ENCODE data around the gene EVA1A.
"Not testable (repeated sequence)": the region's sequence is repeated elsewhere in the genome, so short reads cannot be mapped to it uniquely, and the experiment has no call there.

Gene EVA1A

DNA sequence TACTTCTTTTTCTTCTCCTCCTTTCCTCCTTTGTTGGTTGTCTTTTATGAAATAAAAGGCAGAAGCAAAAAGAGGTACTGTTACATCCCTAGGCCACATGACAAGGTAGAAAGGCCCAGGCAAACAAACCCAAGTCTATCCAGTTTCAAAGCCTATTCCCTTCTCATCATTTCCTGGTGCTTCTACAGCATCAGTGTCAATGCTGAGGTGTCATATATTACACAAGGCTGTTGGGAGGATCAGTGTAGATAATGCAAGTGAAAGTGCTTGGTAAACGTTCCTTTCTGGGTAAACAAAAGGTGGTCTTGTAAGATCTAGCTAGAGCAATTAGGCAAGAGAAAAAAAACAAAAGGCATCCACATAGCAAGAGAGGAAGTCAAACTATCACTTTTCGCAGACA is 64.9 kb downstream of the EVA1A start:
- no peak for TF ChIP-seq GATA1 (IDR thresholded peaks at IDR 0.05; ENCODE audit: low read depth, low read length)
- no peak for TF ChIP-seq POLR2A (IDR thresholded peaks at IDR 0.05; ENCODE audit: low read length)
- DNase-seq = no peak

DNA sequence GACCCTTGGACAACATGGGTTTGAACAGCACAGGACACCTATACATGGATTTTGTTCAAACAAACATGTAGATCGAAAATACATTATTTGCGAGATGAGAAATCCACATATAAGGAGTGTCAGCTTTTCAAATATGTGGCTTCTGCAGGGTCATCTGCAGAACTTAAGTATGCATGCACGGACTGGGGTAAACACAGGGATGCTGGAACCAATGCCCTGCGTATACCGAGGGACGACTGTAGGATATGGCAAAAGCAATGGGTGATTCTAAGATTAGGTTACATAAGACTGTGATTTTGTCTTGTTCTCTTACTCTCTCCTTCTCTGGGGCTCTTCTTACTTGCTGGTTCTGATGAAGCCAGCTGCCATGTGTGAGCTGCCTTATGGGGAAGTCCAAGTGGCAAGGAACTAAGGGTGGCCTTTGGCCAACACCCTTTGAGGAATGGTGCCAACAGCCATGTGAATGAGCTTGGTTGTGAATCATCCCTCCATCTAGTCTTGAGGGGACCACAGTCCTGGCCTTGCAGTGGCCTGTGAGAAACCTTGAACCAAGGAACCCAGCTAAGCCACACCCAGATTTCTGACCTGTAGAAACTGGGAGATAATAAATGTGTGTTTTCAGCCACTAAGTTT is 66.5 kb downstream of the EVA1A start:
- TF ChIP-seq POLR2A (IDR thresholded peaks at IDR 0.05; ENCODE audit: low read length) (no peak), GATA1 (IDR thresholded peaks at IDR 0.05; ENCODE audit: low read depth, low read length) (no peak)
- no peak for DNase-seq

DNA sequence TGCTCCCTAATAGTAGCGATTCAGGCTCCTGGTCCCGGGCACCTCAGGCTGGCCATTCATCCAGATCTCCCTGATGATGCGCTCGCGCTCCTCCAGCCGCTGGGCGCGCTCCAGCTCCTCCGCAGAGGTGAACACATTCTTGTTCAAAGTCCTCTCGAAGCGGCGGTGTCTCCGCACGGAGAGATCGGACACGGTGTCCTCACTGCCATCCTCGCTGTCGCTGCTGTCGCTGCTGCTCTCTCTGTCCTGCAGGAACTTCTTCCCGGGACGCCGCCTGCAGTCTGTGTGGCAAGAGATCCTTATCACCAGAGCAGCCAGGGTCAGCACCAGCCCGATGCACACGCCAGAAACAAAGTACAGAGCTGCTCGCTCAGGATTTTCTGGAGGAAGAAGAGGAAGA is 67.5 kb downstream of the EVA1A start:
- TF ChIP-seq GATA1 (IDR thresholded peaks at IDR 0.05; ENCODE audit: low read depth, low read length) (no peak), POLR2A (IDR thresholded peaks at IDR 0.05; ENCODE audit: low read length) (no peak)
- no peak for DNase-seq

DNA sequence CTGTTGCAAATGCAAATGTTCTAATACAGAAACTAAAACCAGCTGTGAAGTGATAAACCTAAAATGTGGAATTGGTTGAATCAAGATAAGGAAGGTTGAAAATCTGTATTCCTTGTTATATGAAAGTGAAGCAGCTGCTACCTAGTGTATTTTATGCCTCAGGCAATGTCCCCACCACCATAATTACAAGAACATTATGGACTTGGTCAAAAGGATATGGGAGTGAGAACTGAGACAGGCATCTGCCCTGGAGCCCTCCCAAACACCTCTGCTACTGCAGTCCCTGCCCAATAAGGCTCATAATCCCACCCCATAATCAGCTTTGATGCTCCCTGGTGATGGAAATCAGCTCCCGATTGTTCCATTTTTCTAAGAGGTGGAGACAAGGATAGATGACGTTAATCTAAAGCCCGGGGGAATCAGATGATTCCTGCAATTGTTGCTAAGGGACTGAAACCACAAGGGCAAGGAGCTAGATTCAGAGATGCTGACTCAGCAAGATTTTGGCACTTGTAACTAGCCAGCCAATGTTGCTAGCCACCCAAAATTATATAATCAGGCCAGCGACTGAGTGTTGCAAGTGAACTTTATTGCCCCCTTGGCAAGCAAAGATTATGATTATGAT is 69.5 kb downstream of the EVA1A start:
- TF ChIP-seq POLR2A (IDR thresholded peaks at IDR 0.05; ENCODE audit: low read length) (no peak), GATA1 (IDR thresholded peaks at IDR 0.05; ENCODE audit: low read depth, low read length) (no peak)
- DNase-seq = no peak

DNA sequence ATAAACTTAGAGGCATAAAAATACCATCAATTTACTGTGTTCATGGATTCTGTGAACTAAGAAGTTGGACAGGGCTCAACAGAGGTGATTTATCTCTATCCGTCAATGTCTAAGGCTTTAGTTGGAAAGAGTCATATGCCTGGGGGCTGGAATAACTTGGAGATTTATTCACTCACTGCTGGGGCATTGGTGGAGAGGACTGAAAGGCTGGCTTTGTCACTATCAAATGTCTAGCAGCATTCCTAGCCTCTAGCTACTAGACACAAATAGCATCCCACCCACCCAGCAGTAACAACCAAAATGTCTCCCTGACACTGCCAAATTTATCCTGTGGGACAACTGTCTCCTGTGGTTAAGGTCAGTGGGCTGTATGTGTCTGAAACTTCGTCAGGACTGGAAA is 71.0 kb downstream of the EVA1A start:
- DNase-seq = no peak
- TF ChIP-seq GATA1 (IDR thresholded peaks at IDR 0.05; ENCODE audit: low read depth, low read length) (no peak), POLR2A (IDR thresholded peaks at IDR 0.05; ENCODE audit: low read length) (no peak)

DNA sequence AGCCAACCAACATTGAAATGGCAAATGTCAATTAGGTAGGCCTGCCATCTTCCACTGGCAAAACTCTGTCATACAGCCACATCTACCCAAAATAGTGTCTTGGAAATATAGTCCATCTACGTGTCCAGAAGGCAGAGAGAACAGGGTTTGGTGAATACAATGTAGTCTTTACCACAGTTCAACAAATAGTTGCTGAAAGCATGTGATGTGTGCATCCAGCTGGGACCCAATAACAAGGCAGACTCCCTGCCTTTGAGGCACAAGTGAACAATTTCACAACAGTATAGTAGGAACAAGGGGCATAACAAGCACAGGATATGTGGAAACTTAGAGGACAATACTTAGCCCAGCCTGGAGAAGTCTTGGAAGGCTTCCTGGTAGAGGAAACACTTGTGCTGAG is 72.6 kb downstream of the EVA1A start:
- no peak for DNase-seq
- no peak for TF ChIP-seq GATA1 (IDR thresholded peaks at IDR 0.05; ENCODE audit: low read depth, low read length)
- TF ChIP-seq POLR2A (IDR thresholded peaks at IDR 0.05; ENCODE audit: low read length) = no peak

DNA sequence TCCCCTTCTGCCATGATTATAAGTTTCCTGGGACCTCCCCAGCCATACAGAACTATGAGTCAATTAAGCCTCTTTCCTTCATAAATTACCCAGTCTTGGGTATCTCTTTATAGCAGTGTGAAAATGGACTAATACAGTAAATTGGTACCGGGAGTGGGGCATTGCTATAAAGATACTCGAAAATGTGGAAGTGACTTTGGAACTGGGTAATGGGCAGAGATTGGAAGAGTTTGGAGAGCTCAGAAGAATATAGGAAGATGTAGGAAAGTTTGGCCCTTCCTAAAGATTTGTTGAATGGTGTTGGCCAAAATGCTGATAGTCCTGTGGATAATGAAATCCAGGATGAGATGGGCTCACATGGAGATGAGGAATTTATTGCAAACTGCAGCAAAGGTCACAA is 74.0 kb downstream of the EVA1A start:
- DNase-seq = not testable (repeated sequence)

DNA sequence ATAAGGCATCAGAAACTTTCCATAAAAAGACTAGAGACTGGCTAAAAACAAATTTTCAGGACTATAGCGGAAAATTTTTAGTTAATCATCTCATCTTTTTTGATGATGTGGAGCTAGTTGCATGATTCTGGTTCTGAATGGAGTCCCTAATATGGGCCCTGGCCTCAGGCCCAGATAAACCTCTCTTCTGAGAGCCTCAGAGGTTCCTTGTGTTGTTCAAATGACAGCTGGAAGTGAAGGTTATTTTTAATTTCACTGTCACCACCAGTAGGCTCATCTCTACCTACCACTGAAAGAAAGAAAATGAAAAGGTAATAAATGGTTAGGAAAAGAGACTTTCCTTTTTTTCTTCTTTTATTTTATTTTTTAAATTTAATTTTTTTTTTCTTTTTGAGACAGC is 75.9 kb downstream of the EVA1A start:
- no peak for DNase-seq
- TF ChIP-seq POLR2A (IDR thresholded peaks at IDR 0.05; ENCODE audit: low read length) (no peak), GATA1 (IDR thresholded peaks at IDR 0.05; ENCODE audit: low read depth, low read length) (no peak)

DNA sequence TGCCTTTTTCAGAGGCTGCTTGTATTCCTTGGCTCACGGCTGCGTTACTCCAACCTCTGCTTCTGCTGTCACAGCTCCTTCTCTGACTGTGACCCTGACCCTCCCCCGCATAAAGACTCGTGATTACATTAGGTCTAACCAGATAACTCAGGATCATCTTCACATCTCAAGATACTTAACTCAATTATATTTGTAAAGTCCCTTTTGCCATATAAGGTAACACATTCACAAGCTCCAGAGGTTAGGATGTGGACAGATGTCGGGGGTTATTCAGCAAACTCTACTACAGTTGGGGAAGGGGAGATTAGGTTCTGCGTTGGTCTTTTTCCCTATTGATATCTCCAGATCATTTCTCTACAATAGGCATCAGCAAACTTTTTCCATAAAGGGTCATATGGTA is 76.9 kb downstream of the EVA1A start:
- no peak for DNase-seq
- TF ChIP-seq GATA1 (IDR thresholded peaks at IDR 0.05; ENCODE audit: low read depth, low read length) (no peak), POLR2A (IDR thresholded peaks at IDR 0.05; ENCODE audit: low read length) (no peak)

DNA sequence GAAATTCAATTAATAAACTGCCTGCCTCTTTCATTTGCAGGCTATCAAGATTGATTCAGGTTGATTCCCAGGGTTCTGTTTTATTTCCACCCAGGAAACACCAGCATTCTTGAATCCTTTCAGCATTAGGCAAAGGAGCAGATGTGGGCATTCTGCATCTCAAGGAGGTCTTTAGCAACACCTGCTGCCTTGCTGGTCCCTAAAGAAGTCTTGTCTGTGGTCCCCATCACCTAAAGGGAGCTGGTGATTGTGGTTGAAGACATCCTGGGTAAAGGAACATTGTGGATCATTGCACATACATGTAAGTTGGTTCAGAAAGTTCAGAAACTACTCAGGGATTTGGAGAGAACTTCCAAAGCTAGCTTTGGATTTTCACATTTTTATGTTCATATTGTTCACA is 78.3 kb downstream of the EVA1A start:
- no peak for TF ChIP-seq POLR2A (IDR thresholded peaks at IDR 0.05; ENCODE audit: low read length)
- no peak for TF ChIP-seq GATA1 (IDR thresholded peaks at IDR 0.05; ENCODE audit: low read depth, low read length)
- no peak for DNase-seq

DNA sequence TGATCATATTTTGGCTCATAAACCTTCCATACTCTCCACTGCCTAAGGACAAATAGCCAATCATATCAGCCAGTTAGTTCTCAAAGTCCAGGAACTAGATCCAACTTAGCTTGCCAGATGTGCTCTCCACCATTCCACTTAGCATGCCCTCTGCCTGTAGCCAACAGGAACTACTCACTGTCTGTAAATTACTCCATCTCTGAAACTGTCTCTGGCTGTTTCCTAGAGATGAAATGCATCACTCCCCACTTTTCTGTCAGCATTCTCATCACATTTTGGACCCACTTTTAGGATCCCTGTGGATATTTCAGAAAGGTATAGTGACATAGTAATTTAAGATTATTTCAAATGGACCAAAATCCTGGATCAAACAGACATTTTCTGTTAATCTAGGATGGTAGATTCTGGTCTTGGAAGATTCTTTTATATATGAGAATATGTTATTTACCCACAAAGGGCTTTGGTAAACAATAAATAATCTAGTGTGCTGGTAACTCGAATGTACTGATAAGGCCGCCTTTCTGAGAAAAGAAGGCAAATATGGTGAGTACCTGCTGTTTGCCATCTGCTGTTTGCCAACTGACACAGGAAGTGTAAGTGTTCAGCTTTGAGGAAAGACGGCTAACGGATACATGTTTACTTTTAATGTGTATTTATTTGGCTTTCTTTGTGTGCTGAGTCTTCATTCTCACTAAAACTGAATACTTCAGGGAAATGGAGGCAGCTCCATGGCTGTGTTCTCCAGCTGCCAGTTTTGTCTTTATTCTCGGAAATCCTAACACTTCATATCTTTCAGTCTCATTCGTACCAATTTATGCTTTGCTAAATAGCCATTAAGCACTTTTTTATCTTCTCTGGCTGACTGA is 79.5 kb downstream of the EVA1A start:
- no peak for TF ChIP-seq GATA1 (IDR thresholded peaks at IDR 0.05; ENCODE audit: low read depth, low read length)
- TF ChIP-seq POLR2A (IDR thresholded peaks at IDR 0.05; ENCODE audit: low read length) = no peak

DNA sequence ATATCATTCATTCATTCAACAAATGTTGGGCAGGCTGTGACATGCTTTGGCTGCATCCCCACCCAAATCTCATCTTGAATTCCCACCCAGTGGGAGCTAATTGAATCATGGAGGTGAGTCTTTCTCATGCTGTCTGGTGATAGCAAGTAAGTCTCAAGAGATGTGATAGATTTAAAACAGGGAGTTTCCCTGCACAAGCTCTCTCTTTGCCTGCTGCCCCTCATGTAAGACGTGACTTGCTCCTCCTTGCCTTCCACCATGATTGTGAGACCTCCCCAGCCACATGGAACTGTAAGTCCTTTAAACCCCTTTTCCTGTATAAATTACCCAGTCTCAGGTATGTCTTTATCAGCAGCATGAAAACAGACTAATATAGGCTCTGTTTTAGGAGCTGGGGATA is 83.0 kb downstream of the EVA1A start:
- not testable (repeated sequence) for DNase-seq

More for the DNA sequence above, 79.5 kb downstream of the EVA1A start:
- peak in 1 of 2 experiments; percentile 2 for DNase-seq

DNA sequence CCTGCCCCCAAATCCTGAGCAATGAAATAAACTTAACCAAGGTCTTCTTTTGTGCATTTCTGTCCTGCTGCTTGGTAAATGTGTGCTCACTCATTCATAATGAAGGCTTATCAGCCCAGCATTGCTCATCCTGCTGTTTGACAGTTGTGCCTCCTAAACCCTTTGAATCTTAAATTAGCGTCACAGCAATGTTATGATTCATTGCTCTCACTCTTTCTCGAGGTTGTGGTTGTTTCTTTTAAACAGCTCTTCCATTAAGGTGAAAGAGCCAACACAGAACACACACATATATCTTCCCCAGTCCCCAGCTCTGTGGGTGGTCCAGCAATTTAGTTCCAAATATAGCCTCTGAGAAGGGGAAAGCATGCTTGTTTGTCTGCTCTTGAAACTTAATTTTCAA is 84.0 kb downstream of the EVA1A start:
- no peak for DNase-seq
- TF ChIP-seq GATA1 (IDR thresholded peaks at IDR 0.05; ENCODE audit: low read depth, low read length) (no peak), POLR2A (IDR thresholded peaks at IDR 0.05; ENCODE audit: low read length) (no peak)

DNA sequence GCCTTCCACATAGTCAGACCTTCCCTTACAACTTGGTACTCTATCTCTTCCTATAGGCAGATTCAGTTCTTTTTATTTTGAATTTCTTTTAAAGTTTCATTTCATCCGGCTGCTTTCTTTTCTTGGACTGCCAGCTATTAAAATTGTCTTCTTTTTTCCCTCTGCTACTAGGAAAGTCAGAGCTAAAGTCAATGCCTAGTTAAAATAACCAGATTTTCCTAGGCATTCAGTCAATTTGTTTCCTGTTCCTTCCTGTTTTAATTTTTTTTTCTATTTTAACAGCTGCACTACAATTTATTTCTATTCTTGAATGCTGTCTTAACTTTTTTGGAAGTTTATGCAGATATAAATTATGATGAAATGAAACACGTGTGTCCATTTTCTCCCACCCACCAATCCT is 84.8 kb downstream of the EVA1A start:
- TF ChIP-seq GATA1 (IDR thresholded peaks at IDR 0.05; ENCODE audit: low read depth, low read length) = no peak
- no peak for TF ChIP-seq POLR2A (IDR thresholded peaks at IDR 0.05; ENCODE audit: low read length)
- no peak for DNase-seq

DNA sequence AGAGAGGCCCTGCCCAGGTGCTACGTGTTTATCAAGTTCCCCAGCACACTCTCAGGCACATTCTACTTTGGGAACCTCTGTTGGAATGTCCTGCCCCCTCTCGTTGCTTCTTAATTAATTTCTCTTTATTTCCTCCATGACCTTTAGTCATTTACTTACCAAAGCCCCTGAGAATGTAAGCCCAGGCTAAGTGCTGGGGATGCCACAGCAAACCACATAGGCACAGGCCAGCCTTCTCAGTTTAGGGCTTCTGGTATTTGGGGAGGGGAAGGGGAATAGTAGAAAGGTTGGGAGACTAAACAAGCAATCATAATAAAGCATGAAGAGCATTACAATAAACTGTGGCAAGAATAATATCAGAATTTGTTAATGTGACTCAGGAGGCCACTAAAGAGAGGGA is 85.7 kb downstream of the EVA1A start:
- no peak for TF ChIP-seq POLR2A (IDR thresholded peaks at IDR 0.05; ENCODE audit: low read length)
- TF ChIP-seq GATA1 (IDR thresholded peaks at IDR 0.05; ENCODE audit: low read depth, low read length) = no peak
- DNase-seq = no peak
